ENCODE results near the gene RABGAP1. TPM values are rescaled to one million over a fixed set of nuclear protein-coding genes. Genes with fewer than 3 reads are reported as not detected.

The RABGAP1 gene
- total RNA-seq, 1 donor from 2014 or later: 58.1 TPM

DNA sequence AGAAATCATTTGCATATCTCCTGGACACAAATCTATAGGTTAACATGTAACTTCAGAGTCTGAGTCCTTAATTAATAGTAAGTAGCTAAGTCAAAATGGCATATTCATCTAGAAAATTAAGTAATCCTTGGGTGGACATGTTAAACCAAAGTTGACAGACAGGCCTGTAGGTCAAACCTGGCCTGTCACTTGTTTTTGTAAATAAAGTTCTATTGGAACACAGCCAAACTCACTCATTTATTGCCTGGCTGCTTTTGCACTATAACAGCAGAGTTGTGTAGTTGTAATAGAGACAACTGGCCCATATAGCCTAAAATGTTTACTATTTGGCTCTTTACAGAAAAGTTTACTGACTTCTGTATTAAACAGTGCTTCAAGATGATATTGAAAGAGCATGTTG, 68.1 kb downstream of the RABGAP1 start:
- Mint-ChIP-seq H3K4me3 (no peak overlapping the region), H3K27me3 (no peaks in the 10 kb centered on the region), H3K4me1 (no peaks in the 10 kb centered on the region), H3K36me3 (ENCODE audit: low read depth) (peaks cover 59% of the 10 kb centered on the region), H3K9me3 (peaks cover 4% of the 10 kb centered on the region), H3K27ac (no peak overlapping the region)
- CTCF ChIA-PET: no interaction called here
- DNase-seq (no peak), ATAC-seq (ENCODE audit: low read depth) (no peak)
- TF ChIP-seq, protein P1, sequence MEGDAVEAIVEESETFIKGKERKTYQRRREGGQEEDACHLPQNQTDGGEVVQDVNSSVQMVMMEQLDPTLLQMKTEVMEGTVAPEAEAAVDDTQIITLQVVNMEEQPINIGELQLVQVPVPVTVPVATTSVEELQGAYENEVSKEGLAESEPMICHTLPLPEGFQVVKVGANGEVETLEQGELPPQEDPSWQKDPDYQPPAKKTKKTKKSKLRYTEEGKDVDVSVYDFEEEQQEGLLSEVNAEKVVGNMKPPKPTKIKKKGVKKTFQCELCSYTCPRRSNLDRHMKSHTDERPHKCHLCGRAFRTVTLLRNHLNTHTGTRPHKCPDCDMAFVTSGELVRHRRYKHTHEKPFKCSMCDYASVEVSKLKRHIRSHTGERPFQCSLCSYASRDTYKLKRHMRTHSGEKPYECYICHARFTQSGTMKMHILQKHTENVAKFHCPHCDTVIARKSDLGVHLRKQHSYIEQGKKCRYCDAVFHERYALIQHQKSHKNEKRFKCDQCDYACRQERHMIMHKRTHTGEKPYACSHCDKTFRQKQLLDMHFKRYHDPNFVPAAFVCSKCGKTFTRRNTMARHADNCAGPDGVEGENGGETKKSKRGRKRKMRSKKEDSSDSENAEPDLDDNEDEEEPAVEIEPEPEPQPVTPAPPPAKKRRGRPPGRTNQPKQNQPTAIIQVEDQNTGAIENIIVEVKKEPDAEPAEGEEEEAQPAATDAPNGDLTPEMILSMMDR (IDR thresholded peaks at IDR 0.05): no peak
- intact Hi-C loops (cut with micrococcal nuclease): no loop called here
- POLR2A ChIA-PET: no interaction called here

DNA sequence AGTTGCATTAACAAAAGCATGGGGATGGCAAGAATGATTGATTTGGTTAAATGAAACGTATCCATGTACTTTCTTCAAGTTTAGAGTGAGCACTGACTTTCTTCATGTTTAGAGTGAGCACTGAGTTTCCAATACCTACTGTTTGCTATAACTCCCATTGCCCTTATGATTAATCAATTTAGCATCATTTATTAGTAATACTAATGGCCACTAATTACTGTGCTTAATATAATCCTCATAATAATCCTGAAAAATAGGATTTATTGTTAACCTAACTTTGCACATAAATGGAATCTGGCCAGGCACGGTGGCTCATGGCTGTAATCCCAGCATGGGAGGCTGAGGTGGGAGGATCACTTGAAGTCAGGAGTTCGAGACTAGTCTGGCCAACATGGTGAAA, 70.6 kb downstream of the RABGAP1 start:
- ATAC-seq (ENCODE audit: low read depth) (no peak), DNase-seq (no peak)
- Mint-ChIP-seq H3K9me3 (peaks cover 7% of the 10 kb centered on the region), H3K4me1 (no peaks in the 10 kb centered on the region), H3K4me3 (no peak overlapping the region), H3K27me3 (no peaks in the 10 kb centered on the region), H3K27ac (no peak overlapping the region), H3K36me3 (ENCODE audit: low read depth) (peaks cover 65% of the 10 kb centered on the region)
- CTCF ChIA-PET: no interaction called here
- POLR2A ChIA-PET: no interaction called here
- TF ChIP-seq, protein P1 (IDR thresholded peaks at IDR 0.05): no peak
- intact Hi-C loops (cut with micrococcal nuclease): no loop called here

- Mint-ChIP-seq H3K36me3 (ENCODE audit: low read depth) (peaks cover 68% of the 10 kb centered on the region), H3K4me3 (no peak overlapping the region), H3K27me3 (no peaks in the 10 kb centered on the region), H3K27ac (no peak overlapping the region), H3K4me1 (no peaks in the 10 kb centered on the region), H3K9me3 (peaks cover 7% of the 10 kb centered on the region)
- no peak for ATAC-seq (ENCODE audit: low read depth)
- no peak for DNase-seq
- CTCF ChIA-PET: no interaction called here
- POLR2A ChIA-PET: no interaction called here
- TF ChIP-seq, protein P1 (IDR thresholded peaks at IDR 0.05): no peak
- intact Hi-C loops (cut with micrococcal nuclease): no loop called here
These were observed 71.2 kb downstream of the RABGAP1 start for GRCh38 chr9:123011878-123012528.

- H3K27me3 Mint-ChIP-seq: no peaks in the 10 kb centered on the region
- no peak overlapping the region for H3K27ac Mint-ChIP-seq
- peaks cover 76% of the 10 kb centered on the region for H3K36me3 Mint-ChIP-seq (ENCODE audit: low read depth)
- ChIA-PET CTCF (no interaction called here), POLR2A (no interaction called here)
- TF ChIP-seq, protein P1 (IDR thresholded peaks at IDR 0.05): no peak
- no peak for ATAC-seq (ENCODE audit: low read depth)
- no peaks in the 10 kb centered on the region for H3K4me1 Mint-ChIP-seq
- H3K9me3 Mint-ChIP-seq: peaks cover 7% of the 10 kb centered on the region
- no peak for DNase-seq
- intact Hi-C loops (cut with micrococcal nuclease): no loop called here
- no peak overlapping the region for H3K4me3 Mint-ChIP-seq
These were observed 75.8 kb downstream of the RABGAP1 start for GRCh38 chr9:123016631-123017030.

- ChIA-PET POLR2A (no interaction called here), CTCF (no interaction called here)
- Mint-ChIP-seq H3K36me3 (ENCODE audit: low read depth) (peaks cover 59% of the 10 kb centered on the region), H3K27ac (no peak overlapping the region), H3K27me3 (no peaks in the 10 kb centered on the region), H3K4me1 (no peaks in the 10 kb centered on the region), H3K9me3 (no peaks in the 10 kb centered on the region), H3K4me3 (no peak overlapping the region)
- ATAC-seq (ENCODE audit: low read depth) (no peak), DNase-seq (no peak)
- intact Hi-C loops (cut with micrococcal nuclease): no loop called here
- TF ChIP-seq, protein P1 (IDR thresholded peaks at IDR 0.05): no peak
These were observed 80.0 kb downstream of the RABGAP1 start for GRCh38 chr9:123020796-123021195.
